Measurements from ENCODE around the gene LANCL2.

DNA sequence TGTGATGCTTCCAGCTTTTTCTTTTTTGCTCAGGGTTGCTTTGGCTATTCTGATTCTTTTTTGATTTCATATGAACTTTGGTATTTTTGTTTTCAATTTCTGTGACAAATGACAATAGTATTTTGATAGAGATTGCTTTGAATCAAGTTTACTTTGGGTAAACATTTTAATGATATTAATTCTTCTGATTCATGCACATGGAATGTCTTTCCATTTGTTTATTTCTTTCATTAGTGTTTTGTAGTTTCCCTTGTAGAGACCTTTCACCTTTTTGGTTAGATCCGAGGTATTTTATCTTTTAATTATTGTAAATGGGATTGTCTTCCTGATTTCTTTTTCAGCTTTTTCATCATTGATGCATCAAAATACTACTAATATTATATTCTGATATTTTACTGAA, 93.2 kb downstream of the LANCL2 start:
- TF ChIP-seq, protein P1, sequence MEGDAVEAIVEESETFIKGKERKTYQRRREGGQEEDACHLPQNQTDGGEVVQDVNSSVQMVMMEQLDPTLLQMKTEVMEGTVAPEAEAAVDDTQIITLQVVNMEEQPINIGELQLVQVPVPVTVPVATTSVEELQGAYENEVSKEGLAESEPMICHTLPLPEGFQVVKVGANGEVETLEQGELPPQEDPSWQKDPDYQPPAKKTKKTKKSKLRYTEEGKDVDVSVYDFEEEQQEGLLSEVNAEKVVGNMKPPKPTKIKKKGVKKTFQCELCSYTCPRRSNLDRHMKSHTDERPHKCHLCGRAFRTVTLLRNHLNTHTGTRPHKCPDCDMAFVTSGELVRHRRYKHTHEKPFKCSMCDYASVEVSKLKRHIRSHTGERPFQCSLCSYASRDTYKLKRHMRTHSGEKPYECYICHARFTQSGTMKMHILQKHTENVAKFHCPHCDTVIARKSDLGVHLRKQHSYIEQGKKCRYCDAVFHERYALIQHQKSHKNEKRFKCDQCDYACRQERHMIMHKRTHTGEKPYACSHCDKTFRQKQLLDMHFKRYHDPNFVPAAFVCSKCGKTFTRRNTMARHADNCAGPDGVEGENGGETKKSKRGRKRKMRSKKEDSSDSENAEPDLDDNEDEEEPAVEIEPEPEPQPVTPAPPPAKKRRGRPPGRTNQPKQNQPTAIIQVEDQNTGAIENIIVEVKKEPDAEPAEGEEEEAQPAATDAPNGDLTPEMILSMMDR (IDR thresholded peaks at IDR 0.05; ENCODE audit: low read depth, low read length, missing input control): no peak
- TF ChIP-seq JUND (IDR thresholded peaks at IDR 0.05): no peak
- no peak for TF ChIP-seq RXRA (IDR thresholded peaks at IDR 0.05)
- TF ChIP-seq, protein P2, sequence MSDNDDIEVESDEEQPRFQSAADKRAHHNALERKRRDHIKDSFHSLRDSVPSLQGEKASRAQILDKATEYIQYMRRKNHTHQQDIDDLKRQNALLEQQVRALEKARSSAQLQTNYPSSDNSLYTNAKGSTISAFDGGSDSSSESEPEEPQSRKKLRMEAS (IDR thresholded peaks at IDR 0.05): no peak
- TF ChIP-seq YY1 (IDR thresholded peaks at IDR 0.05): no peak
- TF ChIP-seq RAD21 (IDR thresholded peaks at IDR 0.05): no peak
- TF ChIP-seq REST (IDR thresholded peaks at IDR 0.05): no peak
- no peak for TF ChIP-seq SP1 (IDR thresholded peaks at IDR 0.05)
- no peak for TF ChIP-seq EGR1 (IDR thresholded peaks at IDR 0.05; ENCODE audit: low read depth in 2 of 2)
- no peak for TF ChIP-seq HNF4A (conservative IDR thresholded peaks at IDR 0.05)
